PC-3 (cell line): ENCODE data around the gene ELMOD3. TPM values are rescaled to one million over a fixed set of nuclear protein-coding genes. Genes with fewer than 3 reads are reported as not detected.
"Not testable (repeated sequence)": the region's sequence is repeated elsewhere in the genome, so short reads cannot be mapped to it uniquely, and the experiment has no call there.

Experiments
- ATAC-seq: fragments of 200-7000 bp; cut with Tn5 transposase; 2 replicates; pipeline ENCODE4 v1.9.1; 2020; ENCODE audit warnings: mild to moderate bottlenecking, moderate library complexity
- BruUV-seq: library from RNA; stranded (reverse); fragments of 400-500 nt; replicated peaks from 2 replicates; lab custom pipeline; 2021; lab: Mats Ljungman, UMichigan
- CTCF ChIA-PET: fragments of 300-600 bp; sonication (Branson Sonifier 250); formaldehyde crosslinking; loops from one replicate; lab custom pipeline; 2022; ENCODE audit warnings: antibody characterized with exemption; lab: Charles Lee
- POLR2A ChIA-PET: fragments of 300-600 bp; sonication (Branson Sonifier 250); formaldehyde crosslinking; loops from one replicate; lab custom pipeline; 2022; ENCODE audit warnings: antibody characterized with exemption; ENCODE audit not compliant: unreplicated experiment; lab: Charles Lee
- DNase-seq: peaks from one replicate; pipeline ENCODE4 v3.0.0-alpha.2; 2015
- H2AFZ ChIP-seq: fragments of 300-600 bp; sonication (generic); 2 replicates; pipeline ENCODE4 v1.6.0; 2016; ENCODE audit warnings: antibody characterized with exemption, low read length
- H3F3A ChIP-seq: fragments of 300-600 bp; sonication (generic); one replicate; pipeline ENCODE4 v1.6.0; 2017; ENCODE audit warnings: antibody characterized with exemption, low read length, control low read depth, mild to moderate bottlenecking; ENCODE audit not compliant: unreplicated experiment
- H3K27ac ChIP-seq: fragments of 300-600 bp; sonication (generic); 2 replicates; pipeline ENCODE4 v1.5.1; 2016; ENCODE audit warnings: mild to moderate bottlenecking, low read length
- H3K27me3 ChIP-seq: fragments of 300-600 bp; sonication (generic); 2 replicates; pipeline ENCODE4 v1.6.1; 2016; ENCODE audit warnings: low read length, mixed read lengths
- H3K36me3 ChIP-seq: fragments of 300-600 bp; sonication (generic); 2 replicates; pipeline ENCODE4 v1.6.1; 2016; ENCODE audit warnings: low read depth, mixed run types, low read length, mixed read lengths
- H3K4me1 ChIP-seq: fragments of 300-600 bp; sonication (generic); 2 replicates; pipeline ENCODE4 v1.5.1; 2016; ENCODE audit warnings: low read length; ENCODE audit not compliant: insufficient read depth
- H3K4me2 ChIP-seq: fragments of 300-600 bp; sonication (generic); 2 replicates; pipeline ENCODE4 v1.6.0; 2016; ENCODE audit warnings: low read length
- H3K4me3 ChIP-seq: fragments of 300-600 bp; sonication (generic); 2 replicates; pipeline ENCODE4 v1.5.1; 2016; ENCODE audit warnings: mild to moderate bottlenecking, low read length, mixed read lengths
- H3K79me2 ChIP-seq: fragments of 300-600 bp; sonication (generic); 2 replicates; pipeline ENCODE4 v1.6.1; 2017; ENCODE audit warnings: low read length, mixed read lengths
- H3K9ac ChIP-seq: fragments of 300-600 bp; sonication (generic); 2 replicates; pipeline ENCODE4 v1.6.0; 2016; ENCODE audit warnings: mild to moderate bottlenecking, low read length
- H3K9me2 ChIP-seq: fragments of 300-600 bp; sonication (generic); replicated peaks from 2 replicates; pipeline ENCODE4 v1.6.1; 2016; ENCODE audit warnings: mixed run types, low read length, mixed read lengths
- H3K9me3 ChIP-seq: fragments of 300-600 bp; sonication (generic); 2 replicates; pipeline ENCODE4 v1.6.1; 2016; ENCODE audit warnings: low read length, mixed read lengths
- H4K20me1 ChIP-seq: fragments of 300-600 bp; sonication (generic); 2 replicates; pipeline ENCODE4 v1.6.1; 2016; ENCODE audit warnings: low read length, mixed read lengths
- CTCF ChIP-seq: fragments of 300-600 bp; sonication (generic); conservative IDR thresholded peaks from 2 replicates; pipeline ENCODE4 v1.5.1; 2017; ENCODE audit warnings: antibody characterized with exemption, low read depth, mild to moderate bottlenecking, low read length
- EZH2 ChIP-seq: fragments of 300-600 bp; sonication (generic); IDR thresholded peaks from one replicate; pipeline ENCODE4 v1.6.1; 2017; ENCODE audit warnings: antibody characterized with exemption, mild to moderate bottlenecking, low read length; ENCODE audit not compliant: unreplicated experiment
- EZH2phosphoT487 ChIP-seq: fragments of 300-600 bp; sonication (generic); IDR thresholded peaks from 2 replicates; pipeline ENCODE4 v1.6.1; 2018; ENCODE audit warnings: mild to moderate bottlenecking, antibody characterized with exemption, low read length, borderline replicate concordance
- intact Hi-C: fragments of 100-400 bp; cut with micrococcal nuclease; formaldehyde crosslinking; loops from 2 replicates; pipeline ENCODE4 v1.9.0; 2023
- total RNA-seq: library from RNA; depleted of rRNA; stranded (reverse); fragments of >200 nt; gene quantifications from 2 replicates; pipeline ENCODE4 v1.2.3, GENCODE V29; 2014

The ELMOD3 gene
- total RNA-seq, 1 experiment from 2014 or later = 19.0 TPM

- Histone ChIP-seq H3K27ac (no peak overlapping the region), H3F3A (no peaks in the 10 kb centered on the region), H3K4me3 (no peak overlapping the region), H2AFZ (no peak overlapping the region), H3K79me2 (no peaks in the 10 kb centered on the region), H3K9me2 (no peaks in the 10 kb centered on the region), H3K4me2 (no peak overlapping the region), H3K36me3 (peaks cover 7% of the 10 kb centered on the region; the same call in 1 of the 2 replicates), H3K27me3 (no peaks in the 10 kb centered on the region), H3K9me3 (no peaks in the 10 kb centered on the region), H3K4me1 (peaks cover 4% of the 10 kb centered on the region; the same call in 1 of the 2 replicates), H4K20me1 (no peaks in the 10 kb centered on the region), H3K9ac (no peak overlapping the region)
- POLR2A ChIA-PET = no interaction called here
- ATAC-seq (no peak), DNase-seq (no peak)
- CTCF ChIA-PET = no interaction called here
- intact Hi-C loops = no loop called here
- no peak for TF ChIP-seq CTCF
- TF ChIP-seq EZH2phosphoT487 = no peak
- TF ChIP-seq EZH2 = no peak
- BruUV-seq = no TSS peak
These were observed 22.5 kb downstream of the ELMOD3 start for GRCh38 chr2:85377083-85377482.

GRCh38 chr2:85378257-85378656 lies 23.7 kb downstream of the ELMOD3 start:
- Histone ChIP-seq H3K4me1 (peaks cover 4% of the 10 kb centered on the region; the same call in 1 of the 2 replicates), H3K9me3 (no peaks in the 10 kb centered on the region), H3K27ac (no peak overlapping the region), H3K4me3 (no peak overlapping the region), H3K27me3 (no peaks in the 10 kb centered on the region), H3K79me2 (no peaks in the 10 kb centered on the region), H3K9me2 (no peaks in the 10 kb centered on the region), H3K9ac (no peak overlapping the region), H3F3A (no peaks in the 10 kb centered on the region), H3K36me3 (peaks cover 7% of the 10 kb centered on the region; the same call in 1 of the 2 replicates), H4K20me1 (no peaks in the 10 kb centered on the region), H3K4me2 (no peak overlapping the region), H2AFZ (no peak overlapping the region)
- BruUV-seq = no TSS peak
- intact Hi-C loops = no loop called here
- CTCF ChIA-PET = no interaction called here
- DNase-seq (no peak), ATAC-seq (no peak)
- TF ChIP-seq EZH2phosphoT487 (no peak), EZH2 (no peak), CTCF (no peak)
- POLR2A ChIA-PET = no interaction called here

GRCh38 chr2:85380048-85380447 lies 25.5 kb downstream of the ELMOD3 start:
- Histone ChIP-seq H3K4me1 (peaks cover 3% of the 10 kb centered on the region; the same call in 1 of the 2 replicates), H3K4me3 (no peak overlapping the region), H3K27ac (no peak overlapping the region), H3K9me2 (no peaks in the 10 kb centered on the region), H3K9ac (no peak overlapping the region), H3K36me3 (peaks cover 7% of the 10 kb centered on the region; the same call in 1 of the 2 replicates), H3K4me2 (no peak overlapping the region), H3K27me3 (no peaks in the 10 kb centered on the region), H3K9me3 (no peaks in the 10 kb centered on the region), H4K20me1 (no peaks in the 10 kb centered on the region), H3K79me2 (no peaks in the 10 kb centered on the region), H2AFZ (no peak overlapping the region), H3F3A (no peaks in the 10 kb centered on the region)
- no peak for TF ChIP-seq EZH2
- no peak for TF ChIP-seq EZH2phosphoT487
- TF ChIP-seq CTCF = no peak
- ChIA-PET POLR2A (no interaction called here), CTCF (no interaction called here)
- DNase-seq = no peak
- intact Hi-C loops = no loop called here
- BruUV-seq = no TSS peak
- ATAC-seq = no peak

GRCh38 chr2:85383151-85383550 lies 28.6 kb downstream of the ELMOD3 start:
- H3K4me3 ChIP-seq, H2AFZ ChIP-seq, BruUV-seq, H3K4me1 ChIP-seq, H3K9me2 ChIP-seq, H3K9ac ChIP-seq, H3F3A ChIP-seq, intact Hi-C loops, POLR2A ChIA-PET, ATAC-seq, H3K9me3 ChIP-seq, CTCF ChIA-PET, H3K27ac ChIP-seq, H3K4me2 ChIP-seq, H4K20me1 ChIP-seq, H3K79me2 ChIP-seq, H3K27me3 ChIP-seq, DNase-seq: not testable (repeated sequence)
- H3K36me3 ChIP-seq = peaks cover 10% of the 10 kb centered on the region
